Globus pallidus (tissue), 1 donor: ENCODE results near the gene IQCM.
"Not testable (repeated sequence)": the region's sequence is repeated elsewhere in the genome, so short reads cannot be mapped to it uniquely, and the experiment has no call there.

ENCODE experiments used
- DNase-seq: peaks from one replicate; pipeline ENCODE4 v3.0.0-alpha.2; 2015; ENCODE audit warnings: low spot score

The IQCM gene

DNA sequence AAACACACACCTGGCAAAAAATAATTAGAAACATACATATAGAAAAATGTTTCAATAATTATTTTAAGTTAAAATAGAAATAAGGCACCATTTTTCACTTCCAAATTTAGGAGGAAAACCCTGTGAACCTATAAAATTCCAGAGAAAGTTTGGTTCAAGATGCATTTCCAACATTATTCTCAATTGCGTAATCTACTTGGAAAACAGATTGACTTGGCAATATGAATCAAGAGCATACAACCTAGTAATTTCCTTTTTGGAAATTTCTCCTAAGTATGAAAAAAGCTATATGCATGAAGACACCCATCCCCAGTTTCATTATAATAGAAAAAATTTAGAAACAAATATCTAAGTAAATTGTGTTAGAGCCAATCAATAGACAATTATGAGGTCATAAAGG is 242.9 kb downstream of the IQCM start:
- no peak for DNase-seq

DNA sequence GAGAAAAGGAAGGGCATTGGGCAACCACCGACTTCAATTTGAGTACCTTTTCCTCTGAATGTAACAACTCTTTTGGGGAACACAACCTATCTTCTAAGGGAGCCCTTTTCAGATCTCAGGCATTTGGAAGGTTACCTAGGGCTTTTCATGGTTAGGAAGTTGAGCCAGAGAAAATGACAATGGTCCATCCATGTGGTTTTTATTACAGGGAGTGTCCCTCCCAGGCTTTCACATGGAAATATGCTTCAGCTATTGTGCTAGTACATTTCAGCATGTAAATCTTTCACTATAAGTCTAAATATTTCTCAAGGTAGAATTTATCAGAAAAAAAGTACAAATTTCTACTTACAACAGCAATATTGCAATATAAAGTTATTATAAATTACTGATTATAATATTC is 259.8 kb downstream of the IQCM start:
- no peak for DNase-seq

DNA sequence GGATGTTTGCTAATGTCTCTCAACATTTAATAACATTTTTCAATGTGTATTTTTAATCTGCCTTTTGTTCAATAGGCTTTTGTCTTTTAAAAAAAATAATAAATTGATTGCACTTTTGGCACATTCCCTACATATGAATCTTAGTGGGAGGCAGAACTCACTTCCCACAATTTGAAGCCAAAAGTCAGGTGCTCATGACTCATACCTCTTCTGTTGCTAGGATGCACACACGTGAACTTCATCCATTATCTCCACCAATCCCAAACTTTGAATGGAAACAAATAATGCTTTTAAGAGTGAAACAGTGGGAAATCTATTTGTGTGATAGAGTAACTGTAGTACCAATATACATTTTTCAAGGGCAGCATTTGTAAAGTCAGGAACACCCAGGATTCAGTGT is 260.5 kb downstream of the IQCM start:
- DNase-seq: no peak

DNA sequence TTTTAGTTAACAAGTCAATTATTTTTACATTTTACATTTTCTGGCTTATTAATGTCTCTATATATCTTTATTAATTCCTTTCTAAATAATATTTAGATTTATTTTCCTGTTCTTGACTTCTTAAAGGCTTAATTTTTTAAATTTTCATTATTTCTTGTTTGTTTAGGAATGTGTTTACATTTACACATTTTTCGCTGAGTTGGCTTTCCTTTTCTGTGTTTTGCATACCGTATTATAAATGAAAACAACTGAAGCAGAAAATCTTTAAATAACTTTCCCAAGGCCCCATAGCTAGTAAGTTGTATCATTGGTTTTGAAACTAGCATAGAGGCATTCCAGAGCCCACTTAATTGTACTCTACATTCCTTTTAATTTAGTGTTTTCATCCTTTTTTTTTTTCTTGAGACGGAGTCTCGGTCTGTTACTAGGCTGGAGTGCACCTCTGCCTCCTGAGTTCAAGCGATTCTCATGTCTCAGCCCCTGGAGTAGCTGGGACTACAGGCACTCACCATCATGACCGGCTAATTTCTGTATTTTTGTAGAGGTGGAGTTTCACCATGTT is 261.6 kb downstream of the IQCM start:
- no peak for DNase-seq

DNA sequence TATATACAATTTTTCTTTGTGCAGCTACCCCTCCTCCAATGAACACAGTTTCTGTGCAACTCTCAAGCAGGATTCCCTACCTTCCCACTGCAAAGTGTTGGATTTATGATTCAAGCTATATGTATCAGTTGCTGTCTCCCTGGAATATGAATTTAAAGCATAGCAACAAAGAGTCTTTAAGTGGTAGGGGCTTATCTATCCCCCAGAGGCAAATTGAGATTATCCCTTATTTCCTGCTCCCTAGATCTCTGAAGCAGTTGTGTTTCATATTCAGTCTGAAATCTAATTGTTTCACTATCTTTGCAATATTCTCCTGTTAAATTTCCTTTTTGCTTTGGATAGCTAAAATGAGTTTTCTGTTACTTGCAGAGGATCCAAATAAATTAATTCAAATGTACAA is 263.0 kb downstream of the IQCM start:
- DNase-seq: no peak

DNA sequence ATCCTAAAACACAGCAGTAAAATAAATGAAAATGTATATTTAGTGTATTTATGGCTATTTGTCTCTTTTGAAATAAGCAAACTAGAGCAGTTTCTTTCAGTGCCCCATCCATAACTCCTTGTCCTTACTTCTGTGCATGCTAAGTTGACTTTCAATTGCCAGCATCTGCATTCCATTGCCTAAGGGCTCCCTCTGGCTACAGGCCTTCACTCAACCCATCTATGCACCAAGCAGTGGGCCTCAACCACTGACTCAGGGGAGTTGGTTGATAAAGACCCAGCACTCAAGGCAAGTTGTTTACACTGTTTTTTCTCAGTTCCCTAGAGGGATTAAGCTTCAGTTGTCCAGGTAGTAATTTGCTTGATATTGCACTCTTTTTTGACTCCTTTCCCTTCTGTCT is 265.7 kb downstream of the IQCM start:
- DNase-seq: peak; percentile 2

DNA sequence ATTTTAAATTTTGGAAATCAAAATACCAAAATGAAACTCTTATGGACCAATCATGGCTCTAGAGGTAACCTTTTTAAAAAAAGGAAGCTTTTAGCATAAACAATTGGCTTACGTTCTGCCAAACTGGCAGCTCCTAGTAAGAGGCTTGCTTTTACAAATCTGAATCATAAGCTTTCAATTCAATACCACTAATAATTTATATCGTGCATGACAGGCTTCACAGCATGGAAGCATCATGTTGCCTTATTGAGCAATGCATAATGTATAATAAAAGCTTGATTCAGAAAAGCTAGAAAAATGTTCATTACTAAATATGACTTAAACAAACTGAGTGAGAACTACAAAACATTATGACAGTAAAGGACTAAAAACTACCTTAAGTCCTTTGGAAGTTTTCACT is 280.9 kb downstream of the IQCM start:
- no peak for DNase-seq

- DNase-seq: no peak
Measured at GRCh38 chr4:149531861-149532260, 283.8 kb downstream of the IQCM start.

DNA sequence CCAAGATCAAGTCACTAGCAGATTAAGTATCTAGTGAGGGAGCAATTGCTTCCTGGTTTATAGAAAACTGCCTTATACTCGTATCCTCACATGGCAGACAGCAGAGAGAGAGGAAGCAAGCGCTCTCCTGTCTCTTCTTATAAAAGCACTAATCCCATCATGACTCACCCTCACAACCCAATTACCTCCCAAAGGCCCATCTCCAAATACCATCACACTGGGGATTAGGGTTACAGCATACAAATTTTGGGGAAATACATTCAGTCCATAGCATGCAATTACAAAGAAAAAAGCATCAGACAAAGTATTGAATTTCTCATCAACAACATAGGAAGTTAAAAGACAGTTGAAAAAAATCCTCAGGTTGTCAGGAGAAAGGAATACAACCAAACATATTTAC is 292.6 kb downstream of the IQCM start:
- DNase-seq: no peak

- DNase-seq: no peak
Measured at GRCh38 chr4:149521611-149522425, 293.8 kb downstream of the IQCM start.

DNA sequence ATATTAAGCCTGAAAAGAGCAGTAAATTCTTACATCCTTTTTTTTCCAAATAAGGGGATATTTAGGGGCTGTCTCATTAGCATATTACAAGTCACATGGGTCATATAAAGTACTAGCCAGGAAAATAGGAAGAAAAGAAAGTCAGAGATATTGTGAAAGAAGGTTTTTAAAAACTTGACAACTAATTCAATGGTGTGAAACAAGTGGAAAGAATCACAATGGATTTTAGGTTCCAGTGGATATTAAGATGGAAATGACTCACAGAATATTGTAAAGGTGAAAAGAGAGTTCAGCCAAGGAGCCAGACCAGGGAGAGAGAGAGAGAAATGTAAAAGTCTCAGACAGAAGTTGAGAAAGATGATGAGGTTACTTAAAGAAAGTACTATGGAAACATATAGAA is 297.2 kb downstream of the IQCM start:
- no peak for DNase-seq

DNA sequence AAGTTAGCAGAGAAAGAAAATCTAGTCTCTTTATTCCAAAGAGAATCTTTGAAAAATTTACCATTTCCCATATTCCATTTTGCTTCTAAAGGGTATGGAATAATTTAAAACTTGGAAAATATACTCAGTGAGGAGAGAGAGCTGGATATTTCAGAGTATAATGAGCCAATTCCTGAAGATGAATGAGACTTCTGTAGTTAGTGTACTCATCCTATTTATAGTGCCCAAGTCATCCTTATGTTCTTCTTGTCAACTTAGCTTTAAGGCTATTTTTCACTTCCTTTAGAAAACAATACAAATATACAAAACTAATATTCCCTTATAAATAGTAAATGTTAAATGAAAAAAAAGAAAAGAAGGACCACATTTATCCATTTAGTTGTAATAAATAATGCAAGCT is 302.6 kb downstream of the IQCM start:
- no peak for DNase-seq

DNA sequence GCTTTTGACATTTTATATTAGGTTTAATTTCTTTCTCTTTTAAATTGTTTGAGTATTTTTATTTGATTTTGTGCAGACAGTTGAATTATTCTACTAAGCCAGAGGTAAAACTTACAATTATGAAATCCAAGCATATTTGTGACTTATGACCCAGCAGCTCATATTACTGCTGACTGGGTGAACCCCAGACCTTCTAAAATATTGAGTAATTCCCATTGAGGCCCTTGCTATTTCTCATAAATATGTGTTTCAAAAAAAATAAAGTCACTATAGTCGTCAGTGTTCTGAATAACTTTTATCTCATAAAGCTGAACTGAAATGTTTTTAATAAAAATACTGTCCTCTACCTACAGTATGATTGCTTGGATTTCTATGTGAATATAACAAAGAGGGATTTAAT is 303.1 kb downstream of the IQCM start:
- DNase-seq: no peak

GRCh38 chr4:149511558-149512298 is 303.9 kb downstream of the IQCM start:
- no peak for DNase-seq

GRCh38 chr4:149507309-149507708 is 308.3 kb downstream of the IQCM start:
- DNase-seq: not testable (repeated sequence)

GRCh38 chr4:149500806-149501205 is 314.8 kb downstream of the IQCM start:
- no peak for DNase-seq

DNA sequence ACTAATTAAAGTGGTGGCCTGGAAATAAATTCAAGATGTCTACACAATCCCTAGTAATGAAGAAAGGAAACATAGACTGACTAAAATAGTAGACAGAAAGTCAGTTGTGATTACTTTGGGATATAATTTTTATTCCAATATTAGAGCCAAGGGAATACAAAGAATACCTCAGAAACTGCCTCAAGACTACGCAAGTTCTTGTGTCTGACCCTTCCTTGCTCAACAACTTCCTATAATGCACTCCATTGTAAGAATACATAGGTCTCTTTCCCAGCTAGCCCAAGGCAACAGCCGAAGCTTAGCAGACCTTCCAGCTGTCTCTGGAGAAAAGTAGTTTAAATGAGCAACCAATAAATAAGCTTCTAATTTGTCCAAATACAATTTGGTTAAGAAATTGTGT is 315.9 kb downstream of the IQCM start:
- no peak for DNase-seq

GRCh38 chr4:149498246-149498645 is 317.4 kb downstream of the IQCM start:
- DNase-seq: no peak

- no peak for DNase-seq
Measured at GRCh38 chr4:149493492-149493891, 322.2 kb downstream of the IQCM start.

GRCh38 chr4:149489321-149489720 is 326.3 kb downstream of the IQCM start:
- DNase-seq: no peak

- no peak for DNase-seq
Measured at GRCh38 chr4:149486861-149487260, 328.8 kb downstream of the IQCM start.

DNA sequence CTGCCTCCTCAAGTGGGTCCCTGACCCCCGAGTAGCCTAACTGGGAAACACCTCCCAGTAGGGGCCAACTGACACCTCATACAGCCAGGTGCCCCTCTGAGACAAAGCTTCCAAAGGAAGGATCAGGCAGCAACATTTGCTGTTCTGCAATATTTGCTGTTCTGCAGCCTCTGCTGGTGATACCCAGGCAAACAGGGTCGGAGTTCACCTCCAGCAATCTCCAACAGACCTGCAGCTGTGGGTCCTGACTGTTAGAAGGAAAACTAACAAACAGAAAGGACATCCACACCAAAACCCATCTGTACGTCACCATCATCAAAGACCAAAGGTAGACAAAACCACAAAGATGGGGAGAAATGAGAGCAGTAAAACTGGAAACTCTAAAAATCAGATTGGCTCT is 347.0 kb downstream of the IQCM start:
- DNase-seq: not testable (repeated sequence)

DNA sequence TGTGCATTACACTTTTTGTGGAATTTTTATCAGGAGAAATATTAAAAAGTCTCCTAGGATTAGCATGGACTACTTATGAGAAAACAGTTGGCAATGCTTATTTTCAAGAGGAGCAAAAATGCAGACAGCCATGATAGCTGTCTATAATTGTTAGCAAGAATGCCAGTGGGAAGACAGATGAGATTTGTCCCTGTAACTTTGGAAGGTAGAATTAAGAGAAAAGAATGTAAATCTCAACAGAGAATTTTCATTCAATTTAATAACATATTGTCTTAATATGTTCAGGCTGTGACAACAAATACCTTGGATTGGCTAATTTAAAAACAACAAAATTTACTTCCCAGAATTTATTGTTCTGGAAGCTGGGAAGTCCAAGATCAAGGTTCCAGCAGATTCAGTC is 349.2 kb downstream of the IQCM start:
- no peak for DNase-seq
